Activated naive CD8-positive, alpha-beta T cell treated with anti-CD3 and anti-CD28 coated beads, Interleukin-2, amount 50 U/mL, for 24 hours (primary cell): ENCODE measurements around the gene SIRT5.

Experiments
- ATAC-seq: fragments of 150-1000 bp; cut with Tn5 transposase; one replicate; pipeline ENCODE4 v1.10.0; 2021
- DNase-seq: peaks from one replicate; pipeline ENCODE4 v3.0.0; 2021
- H3K27ac Mint-ChIP-seq: one replicate; pipeline ENCODE4 v1.8.0; 2021; ENCODE audit warnings: mild to moderate bottlenecking, mixed read lengths
- H3K27me3 Mint-ChIP-seq: one replicate; pipeline ENCODE4 v1.8.0; 2021; ENCODE audit warnings: mixed read lengths
- H3K36me3 Mint-ChIP-seq: one replicate; pipeline ENCODE4 v1.8.0; 2021; ENCODE audit warnings: low read depth, mixed read lengths
- H3K4me1 Mint-ChIP-seq: one replicate; pipeline ENCODE4 v1.8.0; 2021; ENCODE audit warnings: mixed read lengths
- H3K4me3 Mint-ChIP-seq: one replicate; pipeline ENCODE4 v1.8.0; 2021; ENCODE audit warnings: mild to moderate bottlenecking, moderate library complexity, mixed read lengths
- H3K9me3 Mint-ChIP-seq: one replicate; pipeline ENCODE4 v1.8.0; 2021; ENCODE audit warnings: mixed read lengths

The SIRT5 gene

GRCh38 chr6:13574571-13575376, at the start of gene SIRT5:
SIRT5 (plus strand) TSS chr6:13574601; CDS start chr6:13584111, 9,510 bp downstream.
- H3K4me1 Mint-ChIP-seq: peaks cover 28% of the 10 kb centered on the region
- H3K9me3 Mint-ChIP-seq: no peaks in the 10 kb centered on the region
- DNase-seq (peak; percentile 82), ATAC-seq (peak; percentile 79)
- peak within 1 kb of the TSS; percentile 96 for H3K27ac Mint-ChIP-seq
- H3K27me3 Mint-ChIP-seq: no peaks in the 10 kb centered on the region
- peak within 1 kb of the TSS; percentile 97 for H3K4me3 Mint-ChIP-seq
- peaks cover 2% of the 10 kb centered on the region for H3K36me3 Mint-ChIP-seq

- Mint-ChIP-seq H3K4me3 (no peak overlapping the region), H3K36me3 (no peaks in the 10 kb centered on the region), H3K27me3 (no peaks in the 10 kb centered on the region), H3K27ac (no peak overlapping the region), H3K4me1 (peaks cover 24% of the 10 kb centered on the region), H3K9me3 (no peaks in the 10 kb centered on the region)
- ATAC-seq: no peak
- no peak for DNase-seq
These were observed 49.4 kb upstream of the SIRT5 start for GRCh38 chr6:13524801-13525508.

DNA sequence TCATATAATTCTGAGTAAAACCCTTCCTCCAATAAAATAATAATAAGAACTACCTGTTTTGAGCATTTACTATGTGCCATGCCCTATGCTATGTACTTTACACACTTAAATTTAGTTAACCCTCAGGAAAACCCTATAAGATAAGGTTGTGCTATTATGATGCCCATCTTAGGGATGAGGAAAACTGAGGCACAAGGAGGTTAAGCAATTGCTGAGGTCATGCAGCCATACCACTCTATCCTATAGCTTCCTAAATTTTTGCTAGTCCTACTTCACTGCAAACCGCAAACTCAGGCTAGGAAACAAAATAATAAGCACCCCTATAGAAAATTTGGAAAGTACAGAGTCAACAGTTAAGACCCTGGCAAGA, 48.1 kb upstream of the SIRT5 start:
- DNase-seq (no peak), ATAC-seq (no peak)
- H3K4me3 Mint-ChIP-seq: peak overlapping the region; percentile 25
- peak overlapping the region; percentile 64 for H3K27ac Mint-ChIP-seq
- H3K36me3 Mint-ChIP-seq: no peaks in the 10 kb centered on the region
- no peaks in the 10 kb centered on the region for H3K27me3 Mint-ChIP-seq
- H3K4me1 Mint-ChIP-seq: peaks cover 24% of the 10 kb centered on the region
- H3K9me3 Mint-ChIP-seq: no peaks in the 10 kb centered on the region

DNA sequence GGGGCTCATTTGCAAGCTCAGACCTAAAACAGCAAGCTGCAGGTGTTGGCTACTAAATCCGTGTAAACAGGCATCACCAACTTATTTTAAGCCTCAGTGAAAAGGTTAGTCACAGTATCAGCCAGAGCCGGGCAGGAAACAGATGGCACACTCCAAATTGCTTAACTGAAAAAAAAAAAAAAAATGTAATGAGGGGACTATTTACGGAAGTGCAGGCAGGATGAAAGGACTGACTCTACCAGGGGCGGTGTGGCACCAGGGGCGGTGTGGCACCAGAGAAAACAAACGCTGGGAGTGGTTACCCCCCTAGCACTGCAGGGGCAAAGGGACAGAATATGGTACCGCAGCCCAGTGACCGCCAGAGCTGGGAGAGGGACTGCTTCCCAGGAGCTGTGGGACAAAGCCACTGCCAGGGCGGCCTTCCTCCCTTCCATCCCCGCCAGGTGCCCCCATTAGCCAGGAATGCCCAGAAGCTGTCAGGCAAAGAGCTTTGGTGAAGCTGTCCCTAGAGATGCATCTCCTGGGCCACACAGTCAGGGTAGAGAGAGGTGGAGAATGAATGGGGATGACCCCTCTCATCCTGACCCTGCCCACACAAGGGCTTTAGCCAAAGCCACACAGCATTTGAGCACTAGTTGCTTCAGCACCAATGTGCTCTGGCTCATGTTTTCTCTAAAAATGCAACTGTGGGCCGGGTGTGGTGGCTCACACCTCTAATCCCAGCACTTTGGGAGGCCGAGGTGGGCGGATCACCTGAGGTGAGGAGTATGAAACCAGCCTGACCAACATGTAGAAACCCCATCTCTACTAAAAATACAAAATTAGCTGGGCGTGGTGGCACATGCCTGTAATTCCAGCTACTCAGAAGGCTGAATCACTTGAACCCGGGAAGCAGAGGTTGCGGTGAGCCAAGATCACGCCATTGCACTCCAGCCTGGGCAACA, 47.4 kb upstream of the SIRT5 start:
- peaks cover 24% of the 10 kb centered on the region for H3K4me1 Mint-ChIP-seq
- DNase-seq: peak; percentile 27

DNA sequence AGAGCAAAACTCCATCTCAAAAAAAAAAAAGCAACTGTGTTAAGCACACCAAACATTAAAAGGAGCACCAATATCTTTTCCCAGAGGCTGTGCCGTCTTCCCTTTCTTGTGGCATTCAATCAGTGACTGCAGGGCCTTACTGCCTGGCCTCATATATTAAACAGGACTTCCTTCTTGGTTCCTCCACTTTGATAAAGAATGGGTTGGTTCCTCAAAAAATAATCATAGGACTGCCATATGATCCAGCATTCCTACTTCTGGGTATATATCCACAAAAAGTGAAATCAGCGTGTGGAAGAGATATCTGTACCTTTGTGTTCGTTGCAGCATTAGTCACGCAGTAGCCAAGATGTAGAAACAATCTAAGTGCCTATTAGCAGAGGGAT, 46.7 kb upstream of the SIRT5 start:
- Mint-ChIP-seq H3K36me3 (no peaks in the 10 kb centered on the region), H3K4me3 (no peak overlapping the region), H3K27ac (no peak overlapping the region), H3K4me1 (peaks cover 24% of the 10 kb centered on the region), H3K9me3 (no peaks in the 10 kb centered on the region), H3K27me3 (no peaks in the 10 kb centered on the region)
- DNase-seq: no peak
- ATAC-seq: no peak

More for the DNA sequence above, 47.4 kb upstream of the SIRT5 start:
- H3K9me3 Mint-ChIP-seq: no peaks in the 10 kb centered on the region
- H3K4me3 Mint-ChIP-seq: peak overlapping the region; percentile 25
- no peaks in the 10 kb centered on the region for H3K36me3 Mint-ChIP-seq
- peak; percentile 77 for ATAC-seq
- H3K27ac Mint-ChIP-seq: peak overlapping the region; percentile 64
- H3K27me3 Mint-ChIP-seq: no peaks in the 10 kb centered on the region

DNA sequence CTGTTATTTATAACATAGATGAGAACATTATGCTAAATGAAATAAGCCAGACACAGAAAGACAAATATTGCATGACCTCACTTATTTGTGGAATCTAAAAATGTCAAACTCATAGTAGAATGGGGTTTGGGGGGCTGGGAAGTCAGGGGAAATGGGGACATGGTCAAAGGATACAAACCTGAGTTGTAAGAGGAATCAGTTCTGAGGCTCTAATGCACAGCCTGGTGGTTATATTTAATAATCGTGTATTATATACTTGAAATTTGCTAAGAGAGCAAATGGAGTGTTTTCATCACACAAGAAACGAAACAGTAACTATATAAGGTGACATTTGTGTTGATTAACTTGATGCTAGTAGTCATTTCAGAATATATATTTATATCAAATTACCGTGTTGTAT, 46.2 kb upstream of the SIRT5 start:
- DNase-seq (no peak), ATAC-seq (no peak)
- Mint-ChIP-seq H3K4me3 (no peak overlapping the region), H3K27ac (no peak overlapping the region), H3K9me3 (no peaks in the 10 kb centered on the region), H3K36me3 (no peaks in the 10 kb centered on the region), H3K27me3 (no peaks in the 10 kb centered on the region), H3K4me1 (peaks cover 24% of the 10 kb centered on the region)

DNA sequence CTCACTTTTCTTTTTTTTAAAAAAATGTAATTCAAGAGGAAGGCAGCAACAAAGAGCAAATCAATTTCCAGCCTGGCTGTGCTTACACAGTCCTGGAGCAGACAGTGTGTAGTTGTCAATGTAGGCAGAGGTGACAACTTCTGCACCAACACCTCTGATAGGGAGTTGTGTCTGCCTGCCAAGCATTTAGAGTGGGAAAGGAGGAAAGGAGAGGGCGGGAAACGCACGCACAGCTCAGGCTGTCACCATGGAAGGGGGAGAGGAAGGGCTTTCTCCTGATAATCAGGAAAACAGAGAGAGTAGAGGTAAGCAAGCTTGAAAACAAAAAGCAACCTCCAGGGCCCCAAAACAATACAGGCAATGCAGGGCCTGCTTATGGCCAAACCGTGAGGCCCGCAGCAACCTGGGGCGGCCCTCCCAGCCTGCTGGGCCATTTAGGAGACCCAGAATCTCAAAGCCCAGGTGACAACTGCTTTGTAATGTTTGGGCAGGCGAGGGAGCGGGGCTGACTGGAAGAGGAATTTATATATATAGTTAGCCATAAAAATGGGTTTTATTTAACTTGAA, 45.5 kb upstream of the SIRT5 start:
- Mint-ChIP-seq H3K27ac (no peak overlapping the region), H3K9me3 (no peaks in the 10 kb centered on the region), H3K36me3 (no peaks in the 10 kb centered on the region), H3K4me3 (no peak overlapping the region), H3K4me1 (peaks cover 24% of the 10 kb centered on the region), H3K27me3 (no peaks in the 10 kb centered on the region)
- DNase-seq (no peak), ATAC-seq (no peak)

DNA sequence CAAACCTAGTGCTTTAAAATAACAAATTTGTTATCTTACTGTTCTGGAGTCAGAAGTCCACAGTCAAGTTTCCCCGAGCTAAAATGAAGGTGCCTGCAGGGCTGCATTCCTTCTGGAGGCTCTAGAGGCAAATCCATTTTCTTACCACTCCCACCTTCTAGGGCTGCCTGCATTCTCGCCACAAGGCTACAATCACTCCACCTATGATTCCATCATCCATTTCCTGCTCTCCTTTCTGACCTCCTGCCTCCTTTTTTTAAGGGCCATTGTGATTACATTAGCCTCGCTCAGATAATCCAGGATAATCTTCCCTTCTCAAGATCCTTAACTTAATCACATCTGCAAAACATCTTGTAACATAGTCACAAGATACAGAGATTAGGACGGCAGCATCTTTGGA, 42.4 kb upstream of the SIRT5 start:
- Mint-ChIP-seq H3K4me3 (no peak overlapping the region), H3K27ac (no peak overlapping the region), H3K9me3 (no peaks in the 10 kb centered on the region), H3K36me3 (no peaks in the 10 kb centered on the region), H3K27me3 (no peaks in the 10 kb centered on the region), H3K4me1 (peaks cover 9% of the 10 kb centered on the region)
- DNase-seq (no peak), ATAC-seq (no peak)

- Mint-ChIP-seq H3K27me3 (no peaks in the 10 kb centered on the region), H3K36me3 (no peaks in the 10 kb centered on the region), H3K4me1 (no peaks in the 10 kb centered on the region), H3K4me3 (no peak overlapping the region), H3K27ac (no peak overlapping the region), H3K9me3 (no peaks in the 10 kb centered on the region)
- ATAC-seq (no peak), DNase-seq (no peak)
These were observed 39.9 kb upstream of the SIRT5 start for GRCh38 chr6:13534536-13534935.

GRCh38 chr6:13535306-13535705, 39.1 kb upstream of the SIRT5 start:
- H3K4me3 Mint-ChIP-seq: no peak overlapping the region
- H3K36me3 Mint-ChIP-seq: no peaks in the 10 kb centered on the region
- no peaks in the 10 kb centered on the region for H3K4me1 Mint-ChIP-seq
- no peak overlapping the region for H3K27ac Mint-ChIP-seq
- no peaks in the 10 kb centered on the region for H3K27me3 Mint-ChIP-seq
- H3K9me3 Mint-ChIP-seq: no peaks in the 10 kb centered on the region
- ATAC-seq (no peak), DNase-seq (no peak)

DNA sequence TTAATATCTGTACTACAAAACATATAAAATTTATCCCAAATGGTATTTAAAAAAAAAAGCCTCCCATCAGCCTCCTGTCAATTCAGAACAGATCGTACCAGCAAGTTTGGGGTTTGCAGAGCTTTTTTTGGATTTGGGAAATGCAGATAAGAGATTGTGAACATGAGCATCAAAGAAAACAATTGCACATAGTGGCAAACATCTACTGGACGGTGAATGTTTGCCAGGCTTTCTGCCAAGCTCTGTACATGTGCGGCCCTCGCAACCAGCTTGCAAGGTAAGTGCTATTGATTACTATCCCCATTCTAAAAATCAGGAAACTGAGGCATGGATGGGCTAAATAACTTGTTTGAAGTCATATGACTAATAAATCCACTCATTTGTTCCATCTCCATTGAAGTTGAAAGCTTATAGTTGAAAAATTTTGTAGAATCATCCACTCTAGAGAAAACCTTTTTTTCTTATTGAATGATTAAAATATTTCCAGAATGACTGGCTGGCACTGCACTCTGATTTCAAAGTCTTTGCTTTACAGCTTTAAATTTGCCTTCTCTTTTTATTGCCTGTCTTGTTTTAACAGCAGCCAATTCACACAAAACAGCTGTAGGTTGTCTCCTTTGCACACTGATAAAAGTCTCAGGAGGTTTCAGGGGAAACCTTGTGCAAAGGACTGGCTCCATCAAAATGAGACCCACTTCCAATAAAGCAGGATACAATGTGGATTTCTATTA, 37.4 kb upstream of the SIRT5 start:
- Mint-ChIP-seq H3K36me3 (no peaks in the 10 kb centered on the region), H3K27ac (no peak overlapping the region), H3K4me1 (no peaks in the 10 kb centered on the region), H3K27me3 (no peaks in the 10 kb centered on the region), H3K9me3 (no peaks in the 10 kb centered on the region), H3K4me3 (no peak overlapping the region)
- no peak for DNase-seq
- no peak for ATAC-seq

GRCh38 chr6:13537527-13537897, 36.9 kb upstream of the SIRT5 start:
- H3K4me1 Mint-ChIP-seq: no peaks in the 10 kb centered on the region
- no peaks in the 10 kb centered on the region for H3K36me3 Mint-ChIP-seq
- ATAC-seq (no peak), DNase-seq (no peak)
- H3K27me3 Mint-ChIP-seq: no peaks in the 10 kb centered on the region
- H3K27ac Mint-ChIP-seq: no peak overlapping the region
- H3K4me3 Mint-ChIP-seq: no peak overlapping the region
- H3K9me3 Mint-ChIP-seq: no peaks in the 10 kb centered on the region

- Mint-ChIP-seq H3K9me3 (no peaks in the 10 kb centered on the region), H3K27me3 (no peaks in the 10 kb centered on the region), H3K4me3 (no peak overlapping the region), H3K36me3 (no peaks in the 10 kb centered on the region), H3K27ac (no peak overlapping the region), H3K4me1 (no peaks in the 10 kb centered on the region)
- ATAC-seq (no peak), DNase-seq (no peak)
These were observed 36.3 kb upstream of the SIRT5 start for GRCh38 chr6:13538084-13538483.

GRCh38 chr6:13538600-13538999, 35.8 kb upstream of the SIRT5 start:
- Mint-ChIP-seq H3K27me3 (no peaks in the 10 kb centered on the region), H3K4me1 (no peaks in the 10 kb centered on the region), H3K9me3 (no peaks in the 10 kb centered on the region)

More at GRCh38 chr6:13538600-13538999, 35.8 kb upstream of the SIRT5 start:
- no peak overlapping the region for H3K4me3 Mint-ChIP-seq
- H3K36me3 Mint-ChIP-seq: no peaks in the 10 kb centered on the region
- ATAC-seq: no peak
- DNase-seq: no peak
- H3K27ac Mint-ChIP-seq: no peak overlapping the region
